Panc1 (cell line): ENCODE measurements around the gene KNSTRN.

ENCODE experiments used
- POLR2AphosphoS5 ChIP-seq: IDR thresholded peaks from 2 replicates; pipeline ENCODE4 v1.6.1; 2012; ENCODE audit warnings: mild to moderate bottlenecking, low read depth, low read length, moderate library complexity
- SIN3A ChIP-seq: IDR thresholded peaks from 2 replicates; pipeline ENCODE4 v1.6.1; 2012; ENCODE audit warnings: low read depth, mild to moderate bottlenecking, low read length, moderate library complexity, borderline replicate concordance; ENCODE audit not compliant: insufficient read depth
- TCF7L2 ChIP-seq: IDR thresholded peaks from 2 replicates; pipeline ENCODE4 v1.6.1; 2011; ENCODE audit warnings: mild to moderate bottlenecking, low read depth, low read length, inconsistent platforms
- TF ChIP-seq, protein P1 (sequence below): fragments of 450-650 bp; IDR thresholded peaks from 2 replicates; pipeline ENCODE4 v1.5.1; 2017; ENCODE audit warnings: mild to moderate bottlenecking
- TF ChIP-seq, protein P2 (sequence below), 2 experiments: IDR thresholded peaks; 2 replicates each; pipeline ENCODE4 v1.6.1; 2011 to 2012; ENCODE audit warnings: low read depth in 2 of 2, control low read depth in 1 of 2, low read length in 1 of 2, mild to moderate bottlenecking in 1 of 2, moderate library complexity in 1 of 2; ENCODE audit not compliant: insufficient read depth in 1 of 2

DNA sequence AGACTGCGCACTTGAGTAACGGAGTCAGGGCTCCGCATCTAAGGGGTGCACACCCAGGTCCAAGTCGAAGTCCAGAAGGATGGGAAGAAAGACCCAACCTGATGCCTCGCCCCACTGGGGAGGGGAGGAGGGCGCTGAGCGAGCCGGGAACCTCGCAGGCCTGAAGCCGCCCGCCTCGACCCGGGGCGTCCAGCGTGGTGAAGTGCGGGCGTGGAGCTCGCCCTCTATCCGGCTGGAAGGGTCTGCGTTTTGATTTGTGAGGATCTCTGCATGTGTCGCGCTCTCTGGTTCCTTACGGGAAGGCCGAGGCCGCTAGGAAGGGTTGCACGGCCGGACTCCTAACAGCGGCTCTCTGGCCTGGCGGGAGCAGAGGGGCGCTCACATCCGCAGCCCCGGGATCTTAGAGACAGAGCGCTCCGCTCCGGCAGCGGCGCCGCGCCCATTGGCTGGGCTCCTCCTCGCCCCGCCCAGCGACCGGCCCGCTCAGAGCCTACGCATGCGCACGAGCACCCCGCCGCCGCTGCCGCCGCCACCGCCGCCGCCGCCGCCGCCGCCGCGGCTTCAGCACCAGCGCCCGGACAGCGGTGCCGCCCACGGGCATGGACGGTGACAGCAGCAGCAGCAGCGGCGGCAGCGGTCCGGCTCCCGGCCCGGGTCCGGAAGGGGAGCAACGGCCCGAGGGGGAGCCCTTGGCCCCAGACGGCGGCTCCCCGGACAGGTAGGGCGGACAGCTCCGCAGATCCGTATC, 24.6 kb upstream of the KNSTRN start, which contains the start of gene DISP2:
- TF ChIP-seq, protein P1, sequence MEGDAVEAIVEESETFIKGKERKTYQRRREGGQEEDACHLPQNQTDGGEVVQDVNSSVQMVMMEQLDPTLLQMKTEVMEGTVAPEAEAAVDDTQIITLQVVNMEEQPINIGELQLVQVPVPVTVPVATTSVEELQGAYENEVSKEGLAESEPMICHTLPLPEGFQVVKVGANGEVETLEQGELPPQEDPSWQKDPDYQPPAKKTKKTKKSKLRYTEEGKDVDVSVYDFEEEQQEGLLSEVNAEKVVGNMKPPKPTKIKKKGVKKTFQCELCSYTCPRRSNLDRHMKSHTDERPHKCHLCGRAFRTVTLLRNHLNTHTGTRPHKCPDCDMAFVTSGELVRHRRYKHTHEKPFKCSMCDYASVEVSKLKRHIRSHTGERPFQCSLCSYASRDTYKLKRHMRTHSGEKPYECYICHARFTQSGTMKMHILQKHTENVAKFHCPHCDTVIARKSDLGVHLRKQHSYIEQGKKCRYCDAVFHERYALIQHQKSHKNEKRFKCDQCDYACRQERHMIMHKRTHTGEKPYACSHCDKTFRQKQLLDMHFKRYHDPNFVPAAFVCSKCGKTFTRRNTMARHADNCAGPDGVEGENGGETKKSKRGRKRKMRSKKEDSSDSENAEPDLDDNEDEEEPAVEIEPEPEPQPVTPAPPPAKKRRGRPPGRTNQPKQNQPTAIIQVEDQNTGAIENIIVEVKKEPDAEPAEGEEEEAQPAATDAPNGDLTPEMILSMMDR: no peak
- TF ChIP-seq, protein P2, sequence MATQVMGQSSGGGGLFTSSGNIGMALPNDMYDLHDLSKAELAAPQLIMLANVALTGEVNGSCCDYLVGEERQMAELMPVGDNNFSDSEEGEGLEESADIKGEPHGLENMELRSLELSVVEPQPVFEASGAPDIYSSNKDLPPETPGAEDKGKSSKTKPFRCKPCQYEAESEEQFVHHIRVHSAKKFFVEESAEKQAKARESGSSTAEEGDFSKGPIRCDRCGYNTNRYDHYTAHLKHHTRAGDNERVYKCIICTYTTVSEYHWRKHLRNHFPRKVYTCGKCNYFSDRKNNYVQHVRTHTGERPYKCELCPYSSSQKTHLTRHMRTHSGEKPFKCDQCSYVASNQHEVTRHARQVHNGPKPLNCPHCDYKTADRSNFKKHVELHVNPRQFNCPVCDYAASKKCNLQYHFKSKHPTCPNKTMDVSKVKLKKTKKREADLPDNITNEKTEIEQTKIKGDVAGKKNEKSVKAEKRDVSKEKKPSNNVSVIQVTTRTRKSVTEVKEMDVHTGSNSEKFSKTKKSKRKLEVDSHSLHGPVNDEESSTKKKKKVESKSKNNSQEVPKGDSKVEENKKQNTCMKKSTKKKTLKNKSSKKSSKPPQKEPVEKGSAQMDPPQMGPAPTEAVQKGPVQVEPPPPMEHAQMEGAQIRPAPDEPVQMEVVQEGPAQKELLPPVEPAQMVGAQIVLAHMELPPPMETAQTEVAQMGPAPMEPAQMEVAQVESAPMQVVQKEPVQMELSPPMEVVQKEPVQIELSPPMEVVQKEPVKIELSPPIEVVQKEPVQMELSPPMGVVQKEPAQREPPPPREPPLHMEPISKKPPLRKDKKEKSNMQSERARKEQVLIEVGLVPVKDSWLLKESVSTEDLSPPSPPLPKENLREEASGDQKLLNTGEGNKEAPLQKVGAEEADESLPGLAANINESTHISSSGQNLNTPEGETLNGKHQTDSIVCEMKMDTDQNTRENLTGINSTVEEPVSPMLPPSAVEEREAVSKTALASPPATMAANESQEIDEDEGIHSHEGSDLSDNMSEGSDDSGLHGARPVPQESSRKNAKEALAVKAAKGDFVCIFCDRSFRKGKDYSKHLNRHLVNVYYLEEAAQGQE (IDR thresholded peaks at IDR 0.05; ENCODE audit: insufficient read depth in 1 of 2, low read depth in 2 of 2, low read length in 1 of 2): peak; percentile 89 to 96
- TF ChIP-seq POLR2AphosphoS5 (no peak), TCF7L2 (no peak), SIN3A (peak; percentile 100)
